SJSA1 (cell line): Measurements from ENCODE around the gene FASTKD1. TPM values are rescaled to one million over a fixed set of nuclear protein-coding genes. Genes with fewer than 3 reads are reported as not detected.
"Not testable (repeated sequence)": the region's sequence is repeated elsewhere in the genome, so short reads cannot be mapped to it uniquely, and the experiment has no call there.

Experiments used
- DNase-seq, 2 experiments: peaks; one replicate each; pipeline ENCODE4 v3.0.0-alpha.2; 2015 to 2020; ENCODE audit warnings: low spot score in 2 of 2, low read depth in 1 of 2
- H3K27ac ChIP-seq: fragments of 250-450 bp; sonication (Bioruptor Pico); 2 replicates; pipeline ENCODE4 v1.5.1; 2020; ENCODE audit warnings: mild to moderate bottlenecking, moderate library complexity
- H3K27me3 ChIP-seq: fragments of 250-450 bp; sonication (Bioruptor Pico); replicated peaks from 2 replicates; pipeline ENCODE4 v1.5.1; 2020; ENCODE audit warnings: mild to moderate bottlenecking, moderate library complexity
- H3K36me3 ChIP-seq: fragments of 250-450 bp; sonication (Bioruptor Pico); 2 replicates; pipeline ENCODE4 v1.5.1; 2020; ENCODE audit warnings: mild to moderate bottlenecking
- H3K4me1 ChIP-seq: fragments of 250-450 bp; sonication (Bioruptor Pico); replicated peaks from 2 replicates; pipeline ENCODE4 v1.6.1; 2021; ENCODE audit warnings: mild to moderate bottlenecking
- H3K4me3 ChIP-seq: fragments of 250-450 bp; sonication (Bioruptor Pico); 2 replicates; pipeline ENCODE4 v1.5.1; 2020; ENCODE audit warnings: mild to moderate bottlenecking
- H3K9me3 ChIP-seq: fragments of 250-450 bp; sonication (Bioruptor Pico); replicated peaks from 2 replicates; pipeline ENCODE4 v1.5.1; 2020; ENCODE audit warnings: mild to moderate bottlenecking
- total RNA-seq: library from RNA; depleted of rRNA; stranded (reverse); fragments of >200 nt; shearing (Covaris generic); gene quantifications from 2 replicates; pipeline ENCODE4 v1.2.3, GENCODE V29; 2014

Gene FASTKD1
- total RNA-seq, 1 experiment from 2014 or later: 30.4 TPM

DNA sequence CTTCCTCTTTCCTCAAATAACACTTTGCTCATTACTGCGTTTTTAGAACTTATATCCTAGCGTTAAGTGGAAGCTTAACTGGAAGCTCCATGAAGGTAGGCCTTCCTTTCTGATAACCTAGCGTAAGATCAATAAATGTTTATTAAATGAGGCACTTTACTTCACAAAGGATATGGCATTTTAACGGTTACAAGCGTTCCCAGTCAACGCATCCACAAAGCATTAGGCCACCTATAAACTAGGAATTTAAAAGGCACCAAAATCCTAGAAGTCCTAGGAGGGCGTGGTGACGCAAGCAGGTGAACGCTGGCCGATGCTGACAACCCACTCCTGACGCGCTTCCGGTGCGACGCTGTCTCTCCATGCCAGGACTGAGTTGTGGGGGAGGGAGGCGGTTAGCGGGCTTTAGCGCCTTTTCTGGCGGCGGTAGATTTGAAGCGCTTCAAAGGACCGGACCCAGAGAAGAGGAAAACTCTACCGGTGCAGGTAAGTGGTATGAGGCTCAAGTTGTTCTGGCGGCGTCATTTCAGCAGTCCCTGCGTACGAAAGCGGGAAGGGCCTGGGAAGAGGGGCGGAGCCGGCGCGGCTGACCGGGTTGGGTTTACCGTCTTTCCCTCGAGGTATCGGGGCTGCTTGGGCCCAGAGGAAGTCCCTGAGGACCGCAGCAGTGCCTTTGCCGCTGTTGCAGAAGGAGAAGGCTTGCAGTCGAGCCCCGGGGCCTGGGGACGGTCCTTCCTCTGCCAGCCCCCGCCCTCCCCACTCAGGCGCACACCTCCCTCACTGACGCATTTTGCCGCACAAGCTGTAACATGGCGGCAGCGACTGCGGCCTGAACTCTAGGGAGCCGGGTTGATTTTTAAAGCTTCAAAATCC, 10.6 kb upstream of the FASTKD1 start, which contains the start of gene PPIG:
Gene PPIG, plus strand, starts transcription at position 347 of the 873 bp plus-strand sequence. CDS start 19,691 bp downstream, outside the sequence.
- no peaks in the 10 kb centered on the region for H3K9me3 ChIP-seq
- peak; percentile 90 for DNase-seq
- no peaks in the 10 kb centered on the region for H3K27me3 ChIP-seq
- peak within 1 kb of the TSS; percentile 95 for H3K27ac ChIP-seq
- H3K36me3 ChIP-seq: peaks cover 14% of the 10 kb centered on the region
- peak within 1 kb of the TSS; percentile 76 for H3K4me3 ChIP-seq
- H3K4me1 ChIP-seq: peaks cover 9% of the 10 kb centered on the region

GRCh38 chr2:169583518-169583917, 9.9 kb upstream of the FASTKD1 start:
- H3K9me3 ChIP-seq: no peaks in the 10 kb centered on the region
- H3K36me3 ChIP-seq: peaks cover 14% of the 10 kb centered on the region
- no peaks in the 10 kb centered on the region; the same call in 1 of the 2 replicates for H3K27me3 ChIP-seq
- H3K4me3 ChIP-seq: no peak overlapping the region
- H3K27ac ChIP-seq: no peak overlapping the region
- no peak for DNase-seq
- peaks cover 9% of the 10 kb centered on the region for H3K4me1 ChIP-seq

GRCh38 chr2:169582552-169583266, 9.0 kb upstream of the FASTKD1 start:
- not testable (repeated sequence) for H3K4me3 ChIP-seq, DNase-seq, H3K27ac ChIP-seq, H3K27me3 ChIP-seq, H3K4me1 ChIP-seq, H3K9me3 ChIP-seq
- H3K36me3 ChIP-seq: peaks cover 14% of the 10 kb centered on the region

DNA sequence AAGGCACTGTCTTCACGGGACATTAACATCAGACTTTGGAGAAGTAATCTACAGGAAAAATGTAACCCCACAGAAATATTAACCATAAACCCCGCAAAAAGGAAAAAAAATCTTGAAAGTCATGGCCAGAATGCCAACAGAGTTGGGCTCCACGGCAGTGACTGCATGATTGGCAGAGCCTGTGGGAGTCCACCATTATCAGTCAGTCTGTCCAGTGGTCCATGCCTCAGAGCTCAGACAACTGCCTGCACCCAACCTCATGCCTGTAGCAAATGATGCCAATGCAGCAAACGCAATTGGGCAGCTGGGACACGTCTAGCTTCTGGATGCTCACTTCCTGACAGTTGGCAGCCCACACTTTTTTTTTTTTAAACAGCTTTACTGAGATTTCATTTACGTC, 5.4 kb upstream of the FASTKD1 start:
- Histone ChIP-seq H3K4me3 (no peak overlapping the region), H3K27ac (no peak overlapping the region), H3K9me3 (no peaks in the 10 kb centered on the region), H3K27me3 (peaks cover 3% of the 10 kb centered on the region; the same call in 1 of the 2 replicates), H3K4me1 (no peaks in the 10 kb centered on the region), H3K36me3 (no peaks in the 10 kb centered on the region)
- no peak for DNase-seq

DNA sequence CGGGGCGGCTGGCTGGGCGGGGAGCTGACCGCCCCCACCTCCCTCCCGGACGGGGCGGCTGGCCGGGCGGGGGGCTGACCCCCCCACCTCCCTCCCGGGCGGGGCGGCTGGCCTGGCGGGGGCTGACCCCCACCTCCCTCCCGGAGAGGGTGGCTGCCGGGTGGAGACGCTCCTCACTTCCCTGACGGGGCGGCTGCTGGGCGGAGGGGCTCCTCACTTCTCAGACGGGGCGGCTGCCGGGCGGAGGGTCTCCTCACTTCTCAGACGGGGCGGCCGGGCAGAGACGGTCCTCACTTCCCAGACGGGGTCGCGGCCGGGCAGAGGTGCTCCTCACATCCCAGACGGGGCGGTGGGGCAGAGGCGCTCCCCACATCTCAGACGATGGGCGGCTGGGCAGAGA, 1.6 kb upstream of the FASTKD1 start:
- H3K27ac ChIP-seq, H3K4me3 ChIP-seq, H3K27me3 ChIP-seq, H3K9me3 ChIP-seq, DNase-seq, H3K4me1 ChIP-seq, H3K36me3 ChIP-seq: not testable (repeated sequence)

DNA sequence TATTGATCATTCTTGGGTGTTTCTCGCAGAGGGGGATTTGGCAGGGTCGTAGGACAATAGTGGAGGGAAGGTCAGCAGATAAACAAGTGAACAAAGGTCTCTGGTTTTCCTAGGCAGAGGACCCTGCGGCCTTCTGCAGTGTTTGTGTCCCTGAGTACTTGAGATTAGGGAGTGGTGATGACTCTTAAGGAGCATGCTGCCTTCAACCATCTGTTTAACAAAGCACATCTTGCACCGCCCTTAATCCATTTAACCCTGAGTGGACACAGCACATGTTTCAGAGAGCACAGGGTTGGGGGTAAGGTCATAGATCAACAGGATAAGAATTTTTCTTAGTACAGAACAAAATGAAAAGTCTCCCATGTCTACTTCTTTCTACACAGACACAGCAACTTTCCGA, 874 bp upstream of the FASTKD1 start:
- H3K4me1 ChIP-seq, H3K36me3 ChIP-seq, H3K4me3 ChIP-seq, H3K9me3 ChIP-seq, H3K27me3 ChIP-seq, DNase-seq, H3K27ac ChIP-seq: not testable (repeated sequence)

DNA sequence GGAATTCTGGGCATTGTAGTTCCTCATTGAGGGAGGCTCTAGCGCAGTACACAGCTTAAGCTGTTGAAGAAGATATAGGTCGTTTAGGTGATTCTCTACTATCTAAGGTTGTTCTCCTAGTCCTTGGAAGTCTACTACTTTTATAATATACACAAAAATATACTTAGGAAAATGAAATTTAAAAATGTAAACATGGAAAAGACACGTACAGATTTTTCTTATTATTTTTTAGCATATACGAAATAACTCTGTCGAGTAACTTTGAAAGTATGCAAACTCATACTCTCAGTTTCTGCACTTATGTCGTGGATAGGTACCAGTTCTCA, 272 bp upstream of the FASTKD1 start:
- H3K27ac ChIP-seq: no peak overlapping the region
- H3K9me3 ChIP-seq: no peaks in the 10 kb centered on the region
- H3K4me1 ChIP-seq: no peaks in the 10 kb centered on the region
- H3K36me3 ChIP-seq: no peaks in the 10 kb centered on the region
- H3K27me3 ChIP-seq: peaks cover 3% of the 10 kb centered on the region; the same call in 1 of the 2 replicates
- no peak for DNase-seq
- peak overlapping the region; percentile 53 for H3K4me3 ChIP-seq

GRCh38 chr2:169572821-169573159, 875 bp downstream of the FASTKD1 start:
- Histone ChIP-seq H3K27me3 (0 out of 2 replicates have a peak, but pooled peaks cover 3% of the 10 kb centered on the region), H3K4me1 (no peaks in the 10 kb centered on the region), H3K4me3 (peak overlapping the region; percentile 53), H3K9me3 (no peaks in the 10 kb centered on the region), H3K36me3 (peaks cover 3% of the 10 kb centered on the region; the same call in 1 of the 2 replicates), H3K27ac (no peak overlapping the region; the same call in 1 of the 2 replicates)
- no peak for DNase-seq

DNA sequence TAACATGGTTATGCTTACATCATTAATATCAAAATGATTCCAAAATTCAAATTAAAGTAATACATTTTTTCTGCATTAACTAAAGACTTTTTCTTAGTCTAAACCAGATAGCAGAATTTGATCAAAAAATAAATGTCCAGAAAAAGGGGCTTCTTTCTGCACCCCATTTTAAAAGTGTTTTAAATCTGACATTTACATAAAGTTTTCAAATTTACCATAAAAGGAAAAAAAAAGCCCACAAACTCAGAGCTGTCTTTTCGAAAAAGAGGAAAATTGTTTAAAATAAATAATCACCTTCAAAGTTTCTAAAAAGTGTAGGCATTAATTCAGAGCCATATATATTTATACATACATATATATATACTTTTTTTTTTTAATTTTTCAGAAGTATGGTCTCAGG, 1.5 kb downstream of the FASTKD1 start:
- Histone ChIP-seq H3K27ac (no peak overlapping the region), H3K27me3 (no peaks in the 10 kb centered on the region), H3K9me3 (no peaks in the 10 kb centered on the region), H3K4me3 (no peak overlapping the region), H3K36me3 (peaks cover 3% of the 10 kb centered on the region; the same call in 1 of the 2 replicates), H3K4me1 (no peaks in the 10 kb centered on the region)
- no peak for DNase-seq

DNA sequence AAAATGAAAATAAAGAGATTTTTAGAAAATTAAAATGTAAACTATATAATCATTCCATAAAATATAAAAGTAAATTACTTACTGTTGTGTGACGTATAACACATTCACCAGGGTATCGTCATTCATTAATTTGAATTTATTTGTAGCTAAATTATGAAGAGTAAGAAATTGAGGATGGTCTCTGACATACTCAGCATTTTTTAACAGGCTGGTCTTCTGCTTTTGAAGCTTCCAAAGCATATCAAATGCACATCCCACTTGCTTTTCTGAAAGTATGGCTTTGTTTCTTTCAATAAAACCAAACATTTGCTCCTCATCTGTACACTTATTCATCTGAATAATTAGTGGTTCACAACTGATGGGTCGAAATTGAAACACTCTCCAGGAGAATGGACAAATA, 2.1 kb downstream of the FASTKD1 start:
- Histone ChIP-seq H3K9me3 (no peaks in the 10 kb centered on the region), H3K4me3 (no peak overlapping the region), H3K36me3 (peaks cover 3% of the 10 kb centered on the region; the same call in 1 of the 2 replicates), H3K27ac (no peak overlapping the region), H3K27me3 (no peaks in the 10 kb centered on the region), H3K4me1 (no peaks in the 10 kb centered on the region)
- no peak for DNase-seq

- DNase-seq, H3K4me3 ChIP-seq, H3K27ac ChIP-seq, H3K4me1 ChIP-seq, H3K27me3 ChIP-seq, H3K36me3 ChIP-seq, H3K9me3 ChIP-seq: not testable (repeated sequence)
These were observed 2.9 kb downstream of the FASTKD1 start for GRCh38 chr2:169570752-169571151.

GRCh38 chr2:169569948-169570347, 3.7 kb downstream of the FASTKD1 start:
- peaks cover 6% of the 10 kb centered on the region; the same call in 1 of the 2 replicates for H3K36me3 ChIP-seq
- no peak overlapping the region for H3K4me3 ChIP-seq
- no peaks in the 10 kb centered on the region for H3K4me1 ChIP-seq
- no peak overlapping the region for H3K27ac ChIP-seq
- no peaks in the 10 kb centered on the region for H3K9me3 ChIP-seq
- DNase-seq: no peak
- no peaks in the 10 kb centered on the region for H3K27me3 ChIP-seq

DNA sequence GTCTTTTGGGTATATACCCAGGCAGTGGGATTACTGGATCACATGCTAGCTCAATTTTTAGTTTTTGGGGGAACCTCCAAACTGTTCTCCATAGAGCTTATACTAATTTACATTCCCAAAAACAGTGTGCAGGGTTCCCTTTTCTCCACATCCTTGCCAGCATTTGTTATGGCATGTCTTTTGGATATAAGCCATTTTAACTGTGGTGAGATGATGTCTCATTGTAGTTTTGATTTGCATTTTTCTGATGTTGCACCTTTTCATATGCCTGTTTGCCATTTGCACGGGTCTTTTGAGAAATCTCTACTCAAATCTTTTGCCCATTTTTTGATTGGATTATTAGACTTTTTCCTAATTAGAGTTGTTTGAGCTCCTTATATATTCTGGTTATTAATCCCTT, 8.0 kb downstream of the FASTKD1 start:
- Histone ChIP-seq H3K4me3 (no peak overlapping the region), H3K27me3 (no peaks in the 10 kb centered on the region), H3K4me1 (no peaks in the 10 kb centered on the region), H3K27ac (no peak overlapping the region), H3K36me3 (peaks cover 11% of the 10 kb centered on the region), H3K9me3 (no peaks in the 10 kb centered on the region)
- DNase-seq: no peak

DNA sequence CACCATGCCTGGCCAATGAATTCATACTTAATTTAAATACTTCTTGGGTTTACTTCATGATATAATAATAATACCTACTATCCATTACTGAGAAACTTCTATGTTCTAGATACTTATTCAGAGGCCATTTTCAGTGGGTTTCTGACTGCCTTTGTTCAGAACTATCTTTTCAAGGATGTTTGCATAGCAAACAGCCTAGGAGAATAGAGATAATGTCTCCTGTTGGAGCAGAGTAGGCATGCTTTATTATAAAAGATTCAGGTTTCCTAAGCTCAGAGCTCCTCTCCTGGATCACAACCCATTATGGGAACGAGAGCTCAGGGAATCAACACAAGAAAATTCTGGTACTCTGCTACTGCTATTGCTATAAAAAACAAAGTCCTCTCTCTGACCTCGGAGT, 11.1 kb downstream of the FASTKD1 start:
- no peak for DNase-seq
- H3K9me3 ChIP-seq: no peaks in the 10 kb centered on the region
- no peak overlapping the region for H3K4me3 ChIP-seq
- H3K27ac ChIP-seq: no peak overlapping the region
- H3K36me3 ChIP-seq: peaks cover 19% of the 10 kb centered on the region
- no peaks in the 10 kb centered on the region for H3K4me1 ChIP-seq
- no peaks in the 10 kb centered on the region for H3K27me3 ChIP-seq
